Cerebellar cortex (tissue), 1 donor: ENCODE measurements around the gene PP2D1.
"Not testable (repeated sequence)": the region's sequence is repeated elsewhere in the genome, so short reads cannot be mapped to it uniquely, and the experiment has no call there.

ENCODE experiments used
- DNase-seq: peaks from one replicate; pipeline ENCODE4 v3.0.0-alpha.2; 2015; ENCODE audit warnings: low spot score

The PP2D1 gene

GRCh38 chr3:20039765-20040547 is 27.9 kb upstream of the PP2D1 start, which contains the start of gene KAT2B:
Gene KAT2B (plus strand): TSS chr3:20040446. CDS start chr3:20040478, 32 bp downstream.
- DNase-seq = peak; percentile 36

- no peak for DNase-seq
Measured at GRCh38 chr3:20039466-20039764, 27.4 kb upstream of the PP2D1 start.

- DNase-seq = no peak
Measured at GRCh38 chr3:20038699-20039465, 26.8 kb upstream of the PP2D1 start.

GRCh38 chr3:20037255-20037996 is 25.4 kb upstream of the PP2D1 start:
- no peak for DNase-seq

- DNase-seq = no peak
Measured at GRCh38 chr3:20035019-20035418, 23.0 kb upstream of the PP2D1 start.

GRCh38 chr3:20031939-20032338 is 19.9 kb upstream of the PP2D1 start:
- not testable (repeated sequence) for DNase-seq

- DNase-seq = no peak
Measured at GRCh38 chr3:20028905-20029331, 16.9 kb upstream of the PP2D1 start.

- DNase-seq = no peak
Measured at GRCh38 chr3:20027136-20027535, 15.1 kb upstream of the PP2D1 start.

GRCh38 chr3:20023623-20024405 is 11.8 kb upstream of the PP2D1 start:
- DNase-seq = no peak

GRCh38 chr3:20022954-20023622 is 11.0 kb upstream of the PP2D1 start:
- DNase-seq = no peak

GRCh38 chr3:20016076-20016475 is 4.0 kb upstream of the PP2D1 start:
- not testable (repeated sequence) for DNase-seq

- no peak for DNase-seq
Measured at GRCh38 chr3:20015525-20015924, 3.5 kb upstream of the PP2D1 start.

GRCh38 chr3:20013396-20013795 is 1.3 kb upstream of the PP2D1 start:
- no peak for DNase-seq

GRCh38 chr3:20008646-20009045 is 3.4 kb downstream of the PP2D1 start:
- no peak for DNase-seq

- DNase-seq = no peak
Measured at GRCh38 chr3:20007960-20008359, 4.1 kb downstream of the PP2D1 start.

- DNase-seq = no peak
Measured at GRCh38 chr3:20001932-20002331, 10.1 kb downstream of the PP2D1 start.

GRCh38 chr3:19997502-19997901 is 14.6 kb downstream of the PP2D1 start:
- DNase-seq = no peak

GRCh38 chr3:19994796-19995195 is 17.3 kb downstream of the PP2D1 start:
- DNase-seq = no peak

GRCh38 chr3:19988904-19989303 is 23.2 kb downstream of the PP2D1 start:
- not testable (repeated sequence) for DNase-seq

GRCh38 chr3:19972054-19972453 is 40.0 kb downstream of the PP2D1 start:
- DNase-seq = no peak

- DNase-seq = no peak
Measured at GRCh38 chr3:19970327-19970726, 41.7 kb downstream of the PP2D1 start.
